Epithelial cell of proximal tubule (primary cell): ENCODE data around the gene KCNQ1. TPM values are rescaled to one million over a fixed set of nuclear protein-coding genes. Genes with fewer than 3 reads are reported as not detected.

Source experiments
- DNase-seq: peaks from one replicate; pipeline ENCODE4 v3.0.0-alpha.2; 2011; ENCODE audit warnings: low read depth
- H3K4me3 ChIP-seq: 2 replicates; pipeline ENCODE4 v1.5.1; 2011; ENCODE audit warnings: low read depth, mild to moderate bottlenecking, low read length
- CTCF ChIP-seq: conservative IDR thresholded peaks from 2 replicates; pipeline ENCODE4 v1.5.1; 2012; ENCODE audit warnings: low read depth, mild to moderate bottlenecking, low read length
- total RNA-seq: library from RNA; depleted of rRNA; stranded (reverse); fragments of >200 nt; gene quantifications from 2 replicates; pipeline ENCODE4 v1.2.3, GENCODE V29; 2015

KCNQ1 gene
- total RNA-seq, 1 donor from 2014 or later, result 0.46 TPM

- no peak for TF ChIP-seq CTCF
- no peak for DNase-seq
Observed at GRCh38 chr11:2812371-2812991, 367.7 kb downstream of the KCNQ1 start.

GRCh38 chr11:2813141-2813908 lies 368.5 kb downstream of the KCNQ1 start:
- no peak for DNase-seq
- H3K4me3 ChIP-seq, result no peak overlapping the region
- TF ChIP-seq CTCF, result no peak

More at GRCh38 chr11:2812371-2812991, 367.7 kb downstream of the KCNQ1 start:
- no peak overlapping the region for H3K4me3 ChIP-seq

GRCh38 chr11:2813968-2814367 lies 369.2 kb downstream of the KCNQ1 start:
- no peak for DNase-seq
- H3K4me3 ChIP-seq, result no peak overlapping the region
- no peak for TF ChIP-seq CTCF

- no peak for TF ChIP-seq CTCF
- no peak for DNase-seq
- H3K4me3 ChIP-seq, result no peak overlapping the region
Observed at GRCh38 chr11:2814751-2815150, 369.9 kb downstream of the KCNQ1 start.

- DNase-seq, result no peak
- TF ChIP-seq CTCF, result no peak
- H3K4me3 ChIP-seq, result no peak overlapping the region
Observed at GRCh38 chr11:2815762-2816496, 371.1 kb downstream of the KCNQ1 start.

- no peak for TF ChIP-seq CTCF
- DNase-seq, result no peak
- no peak overlapping the region for H3K4me3 ChIP-seq
Observed at GRCh38 chr11:2816523-2816922, 371.7 kb downstream of the KCNQ1 start.
